Heart left ventricle (tissue), 13 donors: ENCODE data around the gene LANCL1.

Experiments
- POLR2A ChIP-seq, 2 donors: fragments of 450-650 bp; IDR thresholded peaks; one replicate each; pipeline ENCODE4 v1.6.1; 2017; ENCODE audit warnings: antibody characterized with exemption in 2 of 2, mild to moderate bottlenecking in 2 of 2, moderate library complexity in 2 of 2
- TF ChIP-seq, protein P1 (sequence below), 12 donors: fragments of 200-600 bp; sonication (generic) in 4 of 12; IDR thresholded peaks; one replicate each; pipeline versions ENCODE4 v1.5.0 to v1.8.0; 2018 to 2022; ENCODE audit warnings: antibody characterized with exemption in 12 of 12, mild to moderate bottlenecking in 5 of 12
- donor health status: ischemic (EF 13 %, LVEDD 7.1; RV severe dilation, severe dysfunction).
- donor health status: DM: no; HTN: yes; CAD: no.
- donor health status: DM: no; HTN: no; CAD: no.
- donor health status: ischemic (EF 25% LVEDD 6.9; RV normal size, moderate dysfunction).
- donor health status: ischemic (EF 25% LVEDD 5.7; RV mildly dilated, moderate dysfunction).
- donor health status: ischemic (EF 35%, LVEDD 5.7; RV mildly dilated, moderate dysfunction).
- donor health status: nonischemic (EF 11% LVEDD 7.7; RV severe dilation, severe dysfunction).
- donor health status: DM: yes; HTN: yes; CAD: no.
- donor health status: PGD.
- donor health status: ischemic (EF 29% LVEDD 5.4; RV normal size, mild dysfunction).
- donor health status: nonischemic (EF 23%, LVEDD 6.1; RV moderate dilation, normal function).

DNA sequence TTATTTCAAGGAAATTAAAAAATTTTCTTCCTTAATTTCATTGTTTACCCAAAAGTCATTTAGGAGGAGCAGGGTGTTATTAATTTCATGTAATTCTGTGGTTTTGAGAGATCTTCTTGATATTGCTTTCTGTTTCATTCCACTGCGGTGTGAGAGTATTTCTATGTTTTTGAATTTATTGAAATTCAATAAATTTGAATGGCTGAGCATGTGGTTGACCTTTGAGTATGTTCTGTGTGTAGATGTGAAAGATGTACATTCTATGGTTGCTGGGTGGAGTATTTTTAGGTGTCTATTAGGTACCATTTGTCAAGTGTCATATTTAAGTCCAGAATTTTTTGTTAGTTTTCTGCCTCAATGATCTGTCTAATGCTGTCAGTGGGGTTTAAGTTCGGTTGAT is 39.4 kb upstream of the LANCL1 start:
- TF ChIP-seq, protein P1, sequence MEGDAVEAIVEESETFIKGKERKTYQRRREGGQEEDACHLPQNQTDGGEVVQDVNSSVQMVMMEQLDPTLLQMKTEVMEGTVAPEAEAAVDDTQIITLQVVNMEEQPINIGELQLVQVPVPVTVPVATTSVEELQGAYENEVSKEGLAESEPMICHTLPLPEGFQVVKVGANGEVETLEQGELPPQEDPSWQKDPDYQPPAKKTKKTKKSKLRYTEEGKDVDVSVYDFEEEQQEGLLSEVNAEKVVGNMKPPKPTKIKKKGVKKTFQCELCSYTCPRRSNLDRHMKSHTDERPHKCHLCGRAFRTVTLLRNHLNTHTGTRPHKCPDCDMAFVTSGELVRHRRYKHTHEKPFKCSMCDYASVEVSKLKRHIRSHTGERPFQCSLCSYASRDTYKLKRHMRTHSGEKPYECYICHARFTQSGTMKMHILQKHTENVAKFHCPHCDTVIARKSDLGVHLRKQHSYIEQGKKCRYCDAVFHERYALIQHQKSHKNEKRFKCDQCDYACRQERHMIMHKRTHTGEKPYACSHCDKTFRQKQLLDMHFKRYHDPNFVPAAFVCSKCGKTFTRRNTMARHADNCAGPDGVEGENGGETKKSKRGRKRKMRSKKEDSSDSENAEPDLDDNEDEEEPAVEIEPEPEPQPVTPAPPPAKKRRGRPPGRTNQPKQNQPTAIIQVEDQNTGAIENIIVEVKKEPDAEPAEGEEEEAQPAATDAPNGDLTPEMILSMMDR (IDR thresholded peaks at IDR 0.05) = no peak
- no peak for TF ChIP-seq POLR2A (IDR thresholded peaks at IDR 0.05)
